OCI-LY1 (cell line): ENCODE results near the gene RAPGEF4.

ENCODE experiments used
- H2AFZ ChIP-seq: fragments of 200-600 bp; sonication (generic), shearing (Covaris generic); 2 replicates; pipeline ENCODE4 v1.6.0; 2014; ENCODE audit warnings: antibody characterized with exemption, mild to moderate bottlenecking, low read length
- H3F3A ChIP-seq: fragments of 200-600 bp; sonication (generic), shearing (Covaris generic); 2 replicates; pipeline ENCODE4 v1.6.0; 2014; ENCODE audit warnings: mild to moderate bottlenecking, antibody characterized with exemption, low read length, moderate library complexity; ENCODE audit not compliant: insufficient read depth
- H3K27ac ChIP-seq: fragments of 200-600 bp; sonication (generic); 2 replicates; pipeline ENCODE4 v1.5.1; 2014; ENCODE audit warnings: low read length, mixed run types, mild to moderate bottlenecking, low read depth; ENCODE audit not compliant: poor library complexity, severe bottlenecking
- H3K27me3 ChIP-seq: fragments of 200-600 bp; sonication (generic); 2 replicates; pipeline ENCODE4 v1.6.0; 2014; ENCODE audit warnings: antibody characterized with exemption, mild to moderate bottlenecking, low read length, moderate library complexity; ENCODE audit not compliant: insufficient read depth
- H3K36me3 ChIP-seq: fragments of 200-600 bp; sonication (generic); 2 replicates; pipeline ENCODE4 v1.6.1; 2014; ENCODE audit warnings: mild to moderate bottlenecking, antibody characterized with exemption, low read length, moderate library complexity, mixed read lengths; ENCODE audit not compliant: insufficient read depth
- H3K4me1 ChIP-seq: fragments of 200-600 bp; sonication (generic); 2 replicates; pipeline ENCODE4 v1.5.1; 2014; ENCODE audit warnings: mild to moderate bottlenecking, low read length, moderate library complexity; ENCODE audit not compliant: insufficient read depth, severe bottlenecking
- H3K4me2 ChIP-seq: fragments of 200-600 bp; sonication (generic), shearing (Covaris generic); 2 replicates; pipeline ENCODE4 v1.6.1; 2014; ENCODE audit warnings: low read length
- H3K4me3 ChIP-seq: fragments of 200-600 bp; sonication (generic); 2 replicates; pipeline ENCODE4 v1.5.1; 2014; ENCODE audit warnings: low read length, low read depth, mild to moderate bottlenecking, mixed read lengths; ENCODE audit not compliant: poor library complexity, severe bottlenecking
- H3K79me2 ChIP-seq: fragments of 200-600 bp; shearing (Covaris generic); 2 replicates; pipeline ENCODE4 v1.6.1; 2016; ENCODE audit warnings: mixed run types, low read length, mixed read lengths; ENCODE audit not compliant: insufficient read depth
- H3K9ac ChIP-seq: fragments of 200-600 bp; sonication (generic), shearing (Covaris generic); 2 replicates; pipeline ENCODE4 v1.6.1; 2014; ENCODE audit warnings: mild to moderate bottlenecking, low read length, mixed read lengths
- H3K9me2 ChIP-seq: fragments of 200-600 bp; sonication (generic), shearing (Covaris generic); 2 replicates; pipeline ENCODE4 v1.6.1; 2014; ENCODE audit warnings: low read depth, mild to moderate bottlenecking, low read length, mixed read lengths
- H3K9me3 ChIP-seq: fragments of 200-600 bp; shearing (Covaris generic); 2 replicates; pipeline ENCODE4 v1.6.1; 2014; ENCODE audit warnings: low read length, mixed read lengths
- H4K20me1 ChIP-seq: fragments of 200-600 bp; sonication (generic), shearing (Covaris generic); 2 replicates; pipeline ENCODE4 v1.6.0; 2016; ENCODE audit warnings: mild to moderate bottlenecking, low read length; ENCODE audit not compliant: insufficient read depth
- CTCF ChIP-seq: fragments of 200-600 bp; sonication (generic), shearing (Covaris generic); IDR thresholded peaks from 2 replicates; pipeline ENCODE4 v1.5.1; 2017; ENCODE audit warnings: mild to moderate bottlenecking, antibody characterized with exemption, low read length, moderate library complexity, mixed read lengths
- EZH2 ChIP-seq: fragments of 200-600 bp; sonication (generic), shearing (Covaris generic); IDR thresholded peaks from 2 replicates; pipeline ENCODE4 v1.8.0; 2017; ENCODE audit warnings: borderline replicate concordance, mixed run types, mild to moderate bottlenecking, antibody characterized with exemption, low read length, moderate library complexity, mixed read lengths

The RAPGEF4 gene

DNA sequence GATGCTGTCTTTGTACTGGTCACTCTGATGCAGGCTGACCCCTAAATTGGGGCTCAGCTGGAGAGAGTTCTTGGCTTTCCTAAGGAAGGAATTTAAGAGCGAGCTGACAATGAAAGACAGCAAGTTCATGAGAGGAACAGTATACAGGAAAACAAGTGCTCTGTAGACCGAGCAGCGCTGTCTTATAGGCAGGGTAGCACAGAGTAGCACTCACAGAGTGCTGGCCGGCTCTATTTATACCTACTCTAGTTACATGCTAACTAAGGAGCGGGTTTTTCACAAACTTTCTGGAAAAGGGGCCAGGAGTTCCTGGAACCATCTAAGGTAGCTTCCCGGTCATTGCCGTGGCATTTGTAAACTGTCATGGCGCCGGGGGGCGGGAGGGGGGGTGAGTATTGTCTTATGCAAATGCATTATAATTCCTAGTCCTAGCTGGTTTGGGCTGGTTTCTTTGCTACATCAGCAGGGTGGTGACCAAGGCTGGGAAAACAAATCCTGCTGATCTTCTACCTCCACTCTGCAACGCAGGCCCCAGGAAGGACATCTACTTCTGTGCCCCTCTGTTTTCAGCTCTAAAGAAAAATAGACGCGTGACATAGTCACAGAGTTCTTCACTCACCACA, 308.4 kb downstream of the RAPGEF4 start:
- Histone ChIP-seq H3K9ac (no peak overlapping the region), H3K4me2 (no peak overlapping the region), H2AFZ (no peak overlapping the region), H3K27me3 (no peaks in the 10 kb centered on the region), H3K4me1 (no peaks in the 10 kb centered on the region), H3K9me3 (no peaks in the 10 kb centered on the region), H3K9me2 (no peaks in the 10 kb centered on the region), H3K36me3 (no peaks in the 10 kb centered on the region), H3K27ac (no peak overlapping the region), H4K20me1 (no peaks in the 10 kb centered on the region), H3K4me3 (no peak overlapping the region), H3K79me2 (no peaks in the 10 kb centered on the region), H3F3A (no peaks in the 10 kb centered on the region)
- no peak for TF ChIP-seq EZH2
- TF ChIP-seq CTCF, result no peak

GRCh38 chr2:173044686-173045085, 309.0 kb downstream of the RAPGEF4 start:
- TF ChIP-seq CTCF, result no peak
- no peak for TF ChIP-seq EZH2
- Histone ChIP-seq H2AFZ (no peak overlapping the region), H3K4me3 (no peak overlapping the region), H4K20me1 (no peaks in the 10 kb centered on the region), H3K9me3 (no peaks in the 10 kb centered on the region), H3K4me1 (no peaks in the 10 kb centered on the region), H3K9me2 (no peaks in the 10 kb centered on the region), H3K9ac (no peak overlapping the region), H3F3A (no peaks in the 10 kb centered on the region), H3K79me2 (no peaks in the 10 kb centered on the region), H3K36me3 (no peaks in the 10 kb centered on the region), H3K27ac (no peak overlapping the region), H3K4me2 (no peak overlapping the region), H3K27me3 (no peaks in the 10 kb centered on the region)

- Histone ChIP-seq H3K27ac (no peak overlapping the region), H3K4me3 (no peak overlapping the region), H3K9me2 (no peaks in the 10 kb centered on the region), H3K36me3 (no peaks in the 10 kb centered on the region), H3K9ac (no peak overlapping the region), H3F3A (no peaks in the 10 kb centered on the region), H3K27me3 (no peaks in the 10 kb centered on the region), H3K9me3 (no peaks in the 10 kb centered on the region), H4K20me1 (no peaks in the 10 kb centered on the region), H3K79me2 (no peaks in the 10 kb centered on the region), H2AFZ (no peak overlapping the region), H3K4me1 (no peaks in the 10 kb centered on the region), H3K4me2 (no peak overlapping the region)
- TF ChIP-seq CTCF (no peak), EZH2 (no peak)
These were observed 309.5 kb downstream of the RAPGEF4 start for GRCh38 chr2:173045181-173045580.
